Endodermal cell (in vitro differentiated cells): ENCODE measurements around the gene ENHO. TPM values are rescaled to one million over a fixed set of nuclear protein-coding genes. Genes with fewer than 3 reads are reported as not detected.
A peak's percentile ranks its signal among the peaks of the same experiment; 100 is the strongest.
"Not testable (repeated sequence)": the region's sequence is repeated elsewhere in the genome, so short reads cannot be mapped to it uniquely, and the experiment has no call there.

ENCODE experiments used
- DNase-seq: peaks from one replicate; pipeline ENCODE4 v3.0.0-alpha.2; 2017
- H3K27ac ChIP-seq: 2 replicates; pipeline ENCODE4 v1.5.1; 2013; ENCODE audit warnings: mild to moderate bottlenecking, low read depth, low read length, moderate library complexity
- H3K27me3 ChIP-seq: 2 replicates; pipeline ENCODE4 v1.6.1; 2013; ENCODE audit warnings: mild to moderate bottlenecking, low read length, moderate library complexity; ENCODE audit not compliant: insufficient read depth, control insufficient read depth, poor library complexity, severe bottlenecking
- H3K36me3 ChIP-seq: 2 replicates; pipeline ENCODE4 v1.7.0; 2013; ENCODE audit warnings: mild to moderate bottlenecking, low read length, moderate library complexity; ENCODE audit not compliant: control insufficient read depth, insufficient read depth
- H3K4me1 ChIP-seq: one replicate; pipeline ENCODE4 v1.7.0; 2013; ENCODE audit warnings: low read length; ENCODE audit not compliant: control insufficient read depth, insufficient read depth
- H3K4me3 ChIP-seq: 2 replicates; pipeline ENCODE4 v1.5.1; 2013; ENCODE audit warnings: mild to moderate bottlenecking, low read length, moderate library complexity
- H3K9ac ChIP-seq: 2 replicates; pipeline ENCODE4 v1.6.1; 2013; ENCODE audit warnings: mild to moderate bottlenecking, low read length, moderate library complexity; ENCODE audit not compliant: poor library complexity, severe bottlenecking; ENCODE audit errors: extremely low read depth
- H3K9me3 ChIP-seq: 2 replicates; pipeline ENCODE4 v1.6.1; 2013; ENCODE audit warnings: mild to moderate bottlenecking, low read length, moderate library complexity; ENCODE audit not compliant: control insufficient read depth
- H3K27ac Mint-ChIP-seq: 2 replicates; pipeline ENCODE4 v1.8.0; 2020; ENCODE audit warnings: mixed read lengths
- H3K27me3 Mint-ChIP-seq: 2 replicates; pipeline ENCODE4 v1.8.0; 2021; ENCODE audit warnings: mild to moderate bottlenecking, mixed read lengths; ENCODE audit not compliant: insufficient read depth
- H3K36me3 Mint-ChIP-seq: 2 replicates; pipeline ENCODE4 v1.8.0; 2020; ENCODE audit warnings: low read depth, mixed read lengths
- H3K4me1 Mint-ChIP-seq: 2 replicates; pipeline ENCODE4 v1.8.0; 2020; ENCODE audit warnings: mixed read lengths
- H3K4me3 Mint-ChIP-seq: 2 replicates; pipeline ENCODE4 v1.8.0; 2020; ENCODE audit warnings: mild to moderate bottlenecking, moderate library complexity, mixed read lengths
- H3K9me3 Mint-ChIP-seq: 2 replicates; pipeline ENCODE4 v1.8.0; 2020; ENCODE audit warnings: mild to moderate bottlenecking, mixed read lengths
- WGBS, 2 experiments: methylation state at CpG; one replicate each; pipeline versions ENCODE4 v1.1.5 to v1.1.7; 2013; ENCODE audit warnings: missing lambda C conversion rate in 2 of 2, mixed read lengths in 1 of 2; ENCODE audit not compliant: insufficient coverage in 1 of 2, insufficient read length in 1 of 2; 5-methylcytosine and 5-hydroxymethylcytosine counted together
- total RNA-seq, 2 donors: library from RNA; stranded (reverse); fragmentation: NEBNext Ultra II Directional in 1 of 2; extraction: Animal tissue kit (Norgen Biotek cat#: 25700) in 1 of 2; gene quantifications; 2 replicates in 1 of 2; 3 replicates in 1 of 2; pipeline ENCODE4 v1.2.1, GENCODE V29; 2021
- TF ChIP-seq, protein P1 (sequence below): fragments of 200-600 bp; sonication (generic); conservative IDR thresholded peaks from 2 replicates; pipeline ENCODE4 v1.5.0; 2021; ENCODE audit warnings: antibody characterized with exemption, mild to moderate bottlenecking

The ENHO gene
- total RNA-seq, 2 donors from 2014 or later, result 7.1 to 14.5 TPM

GRCh38 chr9:34540827-34541226 lies 18.0 kb upstream of the ENHO start:
- TF ChIP-seq, protein P1, sequence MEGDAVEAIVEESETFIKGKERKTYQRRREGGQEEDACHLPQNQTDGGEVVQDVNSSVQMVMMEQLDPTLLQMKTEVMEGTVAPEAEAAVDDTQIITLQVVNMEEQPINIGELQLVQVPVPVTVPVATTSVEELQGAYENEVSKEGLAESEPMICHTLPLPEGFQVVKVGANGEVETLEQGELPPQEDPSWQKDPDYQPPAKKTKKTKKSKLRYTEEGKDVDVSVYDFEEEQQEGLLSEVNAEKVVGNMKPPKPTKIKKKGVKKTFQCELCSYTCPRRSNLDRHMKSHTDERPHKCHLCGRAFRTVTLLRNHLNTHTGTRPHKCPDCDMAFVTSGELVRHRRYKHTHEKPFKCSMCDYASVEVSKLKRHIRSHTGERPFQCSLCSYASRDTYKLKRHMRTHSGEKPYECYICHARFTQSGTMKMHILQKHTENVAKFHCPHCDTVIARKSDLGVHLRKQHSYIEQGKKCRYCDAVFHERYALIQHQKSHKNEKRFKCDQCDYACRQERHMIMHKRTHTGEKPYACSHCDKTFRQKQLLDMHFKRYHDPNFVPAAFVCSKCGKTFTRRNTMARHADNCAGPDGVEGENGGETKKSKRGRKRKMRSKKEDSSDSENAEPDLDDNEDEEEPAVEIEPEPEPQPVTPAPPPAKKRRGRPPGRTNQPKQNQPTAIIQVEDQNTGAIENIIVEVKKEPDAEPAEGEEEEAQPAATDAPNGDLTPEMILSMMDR, result no peak
- no peak overlapping the region for H3K27ac Mint-ChIP-seq
- Histone ChIP-seq H3K9ac (no peak overlapping the region), H3K4me1 (no peaks in the 10 kb centered on the region), H3K27ac (no peak overlapping the region), H3K4me3 (no peak overlapping the region), H3K36me3 (no peaks in the 10 kb centered on the region), H3K27me3 (peaks cover 9% of the 10 kb centered on the region), H3K9me3 (no peaks in the 10 kb centered on the region)
- H3K4me1 Mint-ChIP-seq, result peaks cover 2% of the 10 kb centered on the region
- no peak for DNase-seq
- peaks cover 2% of the 10 kb centered on the region for H3K9me3 Mint-ChIP-seq
- H3K4me3 Mint-ChIP-seq, result no peak overlapping the region
- H3K27me3 Mint-ChIP-seq, result peaks cover 11% of the 10 kb centered on the region
- 50 to 79% methylated on average over 1 to 2 of the region's 2 CpGs for WGBS, 2 experiments
- H3K36me3 Mint-ChIP-seq, result no peaks in the 10 kb centered on the region

- peaks cover 2% of the 10 kb centered on the region for H3K4me1 Mint-ChIP-seq
- no peaks in the 10 kb centered on the region for H3K36me3 ChIP-seq
- H3K27ac ChIP-seq, result no peak overlapping the region
- H3K9me3 ChIP-seq, result peaks cover 4% of the 10 kb centered on the region
- H3K4me1 ChIP-seq, result no peaks in the 10 kb centered on the region
- no peak overlapping the region for H3K9ac ChIP-seq
- TF ChIP-seq, protein P1, result no peak
- H3K27me3 Mint-ChIP-seq, result peaks cover 26% of the 10 kb centered on the region
- H3K9me3 Mint-ChIP-seq, result peaks cover 21% of the 10 kb centered on the region
- no peaks in the 10 kb centered on the region for H3K36me3 Mint-ChIP-seq
- peaks cover 5% of the 10 kb centered on the region for H3K27me3 ChIP-seq
- 67 to 74% methylated on average over 5 to 7 of the region's 7 CpGs for WGBS, 2 experiments
- no peak overlapping the region for H3K4me3 Mint-ChIP-seq
- H3K4me3 ChIP-seq, result no peak overlapping the region
- peak; percentile 36 for DNase-seq
- H3K27ac Mint-ChIP-seq, result no peak overlapping the region
Measured at GRCh38 chr9:34536685-34537084, 13.9 kb upstream of the ENHO start.

DNA sequence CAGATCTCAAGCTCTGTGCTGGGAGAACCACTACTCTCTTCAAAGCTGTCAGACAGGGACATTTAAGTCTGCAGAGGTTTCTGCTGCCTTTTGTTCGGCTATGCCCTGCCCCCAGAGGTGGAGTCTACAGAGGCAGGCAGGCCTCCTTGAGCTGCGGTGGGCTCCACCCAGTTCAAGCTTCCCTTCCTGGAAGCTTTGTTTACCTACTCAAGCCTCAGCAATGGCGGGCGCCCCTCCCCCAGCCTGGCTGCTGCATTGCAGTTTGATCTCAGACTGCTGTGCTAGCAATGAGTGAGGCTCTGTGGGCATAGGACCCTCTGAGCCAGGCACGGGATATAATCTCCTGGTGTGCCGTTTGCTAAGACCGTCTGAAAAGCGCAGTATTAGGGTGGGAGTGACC lies 9.3 kb upstream of the ENHO start:
- DNase-seq, H3K27ac Mint-ChIP-seq, H3K27ac ChIP-seq, H3K4me1 Mint-ChIP-seq, H3K9ac ChIP-seq, H3K4me3 ChIP-seq, H3K36me3 ChIP-seq, H3K9me3 ChIP-seq, H3K36me3 Mint-ChIP-seq, H3K27me3 ChIP-seq, H3K4me3 Mint-ChIP-seq, H3K4me1 ChIP-seq: not testable (repeated sequence)
- Mint-ChIP-seq H3K27me3 (peaks cover 56% of the 10 kb centered on the region), H3K9me3 (peaks cover 28% of the 10 kb centered on the region)
- 84 to 96% methylated on average over 3 to 8 of the region's 8 CpGs for WGBS, 2 experiments

DNA sequence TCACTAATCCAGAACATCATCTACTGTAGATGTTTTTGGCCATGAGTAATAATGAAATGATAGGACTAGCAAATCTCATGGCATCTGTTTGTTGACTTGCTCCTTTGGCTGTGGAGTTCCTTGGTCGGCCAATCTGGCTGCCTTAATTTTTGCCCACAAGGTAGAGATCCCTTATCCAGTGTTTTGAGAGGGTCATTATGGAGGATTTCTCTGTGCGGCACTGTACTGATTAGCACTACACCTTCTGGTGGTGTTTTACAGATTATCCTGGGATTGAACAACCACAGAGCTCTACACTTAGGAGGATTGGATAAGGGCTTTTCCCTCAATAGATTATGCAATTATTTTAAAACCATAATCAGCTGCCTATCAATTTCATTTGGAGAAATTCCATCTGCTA lies 3.2 kb upstream of the ENHO start:
- Histone ChIP-seq H3K4me1 (no peaks in the 10 kb centered on the region), H3K4me3 (no peak overlapping the region), H3K36me3 (no peaks in the 10 kb centered on the region), H3K9ac (no peak overlapping the region), H3K27me3 (peaks cover 44% of the 10 kb centered on the region), H3K27ac (no peak overlapping the region), H3K9me3 (no peaks in the 10 kb centered on the region)
- 75 to 85% methylated on average over 1 to 2 of the region's 2 CpGs for WGBS, 2 experiments
- Mint-ChIP-seq H3K27me3 (peaks cover 61% of the 10 kb centered on the region), H3K4me1 (peaks cover 6% of the 10 kb centered on the region), H3K27ac (no peak overlapping the region), H3K9me3 (peaks cover 2% of the 10 kb centered on the region), H3K4me3 (no peak overlapping the region), H3K36me3 (no peaks in the 10 kb centered on the region)
- no peak for DNase-seq
- TF ChIP-seq, protein P1, result no peak
